H1 (cell line): Measurements from ENCODE around the gene SNRK. TPM values are rescaled to one million over a fixed set of nuclear protein-coding genes. Genes with fewer than 3 reads are reported as not detected.

Experiments used
- polyA plus RNA-seq, 7 experiments: library from polyadenylated mRNA; depleted of rRNA in 3 of 7; stranded (reverse) in 5 of 7; unstranded in 2 of 7; fragments of >200 nt in 5 of 7; fragments of 200-250 nt in 2 of 7; gene quantifications; 1 replicate in 5 of 7; 2 replicates in 1 of 7; 4 replicates in 1 of 7; pipeline versions ENCODE4 v1.2.1 to v1.2.3, GENCODE V29; 2011 to 2013; ENCODE audit warnings: missing spikeins in 2 of 7, mixed read lengths in 2 of 7
- total RNA-seq: library from RNA; stranded (reverse); fragmentation: NEBNext Ultra II Directional; extraction: Animal tissue kit (Norgen Biotek cat#: 25700); gene quantifications from 2 replicates; pipeline ENCODE4 v1.2.1, GENCODE V29; 2021

The SNRK gene
- total and polyA plus RNA-seq, 2 of the 8 experiments (the other 6 are each of a cell fraction or from before 2014, with no cell fraction given) = 4.4 to 11.7 TPM

Other genes with a start within 250 kb of the SNRK start
- gene POMGNT2, start 180.5 kb upstream of the SNRK start, total RNA-seq = 13.6 and 15.6 TPM in 2 replicates
- gene POMGNT2, start 180.5 kb upstream of the SNRK start, polyA plus RNA-seq (2011; rRNA removed) = 35.7 and 40.1 TPM in 2 replicates